B cell (primary cell): ENCODE data around the gene GBP4. TPM values are rescaled to one million over a fixed set of nuclear protein-coding genes. Genes with fewer than 3 reads are reported as not detected.

ENCODE experiments used
- ATAC-seq: fragments of 200-7000 bp; cut with Tn5 transposase; one replicate; pipeline ENCODE4 v1.10.0; 2021; ENCODE audit warnings: low read depth, mild to moderate bottlenecking, moderate number of reproducible peaks, moderate library complexity
- CTCF ChIA-PET: fragments of 350-600 bp; sonication (Branson Sonifier 250); formaldehyde crosslinking; loops from one replicate; lab custom pipeline; 2021; ENCODE audit warnings: antibody characterized with exemption, inconsistent platforms; lab: Charles Lee
- POLR2A ChIA-PET: fragments of 350-600 bp; sonication (Branson Sonifier 250); formaldehyde crosslinking; loops from one replicate; lab custom pipeline; 2021; ENCODE audit warnings: antibody characterized with exemption; lab: Charles Lee
- DNase-seq: peaks from one replicate; pipeline ENCODE4 v3.0.0; 2013
- H2AFZ ChIP-seq: 2 replicates; pipeline ENCODE4 v1.6.1; 2012; ENCODE audit warnings: mild to moderate bottlenecking, low read depth, low read length; ENCODE audit not compliant: insufficient read depth, poor library complexity, severe bottlenecking
- H3K27ac ChIP-seq, 2 donors: 1 replicate in 1 of 2; 2 replicates in 1 of 2; pipeline ENCODE4 v1.5.1; 2012 to 2013; ENCODE audit warnings: low read length in 2 of 2, mild to moderate bottlenecking in 2 of 2, moderate library complexity in 1 of 2
- H3K27me3 ChIP-seq, 4 experiments: fragments of 200-600 bp in 1 of 4; sonication (generic) in 1 of 4; replicated peaks in 1 of 4; 1 replicate in 2 of 4; 2 replicates in 2 of 4; pipeline versions ENCODE4 v1.6.1 to v1.7.0; 2013 to 2016; ENCODE audit warnings: low read length in 3 of 4, mild to moderate bottlenecking in 2 of 4, mixed read lengths in 1 of 4, moderate library complexity in 1 of 4; ENCODE audit not compliant: insufficient read depth in 4 of 4, control insufficient read depth in 3 of 4; ENCODE audit errors: control extremely low read depth in 1 of 4
- H3K36me3 ChIP-seq, 2 experiments: replicated peaks in 1 of 2; 1 replicate in 1 of 2; 2 replicates in 1 of 2; pipeline versions ENCODE4 v1.6.1 to v1.7.1; 2013; ENCODE audit warnings: low read length in 1 of 2; ENCODE audit not compliant: insufficient read depth in 2 of 2, control insufficient read depth in 1 of 2; ENCODE audit errors: control extremely low read depth in 1 of 2, extremely low read depth in 1 of 2
- H3K4me1 ChIP-seq, 2 donors: fragments of 200-600 bp in 1 of 2; sonication (generic) in 1 of 2; 1 replicate in 1 of 2; 2 replicates in 1 of 2; pipeline versions ENCODE4 v1.5.1 to v1.6.1; 2013 to 2017; ENCODE audit warnings: low read length in 2 of 2; ENCODE audit not compliant: control insufficient read depth in 2 of 2, insufficient read depth in 2 of 2
- H3K4me2 ChIP-seq: replicated peaks from 2 replicates; pipeline ENCODE3; 2012; ENCODE audit warnings: mild to moderate bottlenecking, low read depth, low read length; ENCODE audit not compliant: poor library complexity, severe bottlenecking
- H3K4me3 ChIP-seq, 5 experiments: fragments of 200-600 bp in 1 of 5; sonication (generic) in 1 of 5; 1 replicate in 3 of 5; 2 replicates in 2 of 5; pipeline versions ENCODE4 v1.5.1 to v1.7.0; 2011 to 2016; ENCODE audit warnings: low read length in 4 of 5, mild to moderate bottlenecking in 4 of 5, low read depth in 2 of 5, control low read depth in 1 of 5, moderate library complexity in 1 of 5; ENCODE audit not compliant: insufficient read depth in 1 of 5; ENCODE audit errors: control extremely low read depth in 1 of 5, extremely low read depth in 1 of 5
- H3K79me2 ChIP-seq: fragments of 200-600 bp; sonication (generic); one replicate; pipeline ENCODE4 v1.6.0; 2016; ENCODE audit warnings: low read length; ENCODE audit not compliant: control insufficient read depth, insufficient read depth
- H3K9ac ChIP-seq: fragments of 200-600 bp; sonication (generic); 2 replicates; pipeline ENCODE4 v1.6.1; 2017; ENCODE audit warnings: mild to moderate bottlenecking, low read length, moderate library complexity
- H3K9me3 ChIP-seq, 3 donors: one replicate each; pipeline versions ENCODE4 v1.6.1 to v1.7.1; 2013; ENCODE audit warnings: low read length in 2 of 3; ENCODE audit not compliant: control insufficient read depth in 2 of 3, insufficient read depth in 1 of 3; ENCODE audit errors: control extremely low read depth in 1 of 3
- H4K20me1 ChIP-seq: 2 replicates; pipeline ENCODE4 v1.6.0; 2012; ENCODE audit warnings: mild to moderate bottlenecking, low read length; ENCODE audit not compliant: insufficient read depth, control insufficient read depth, poor library complexity, severe bottlenecking
- H3K27ac Mint-ChIP-seq: one replicate; pipeline ENCODE4 v1.8.0; 2021; ENCODE audit warnings: mixed read lengths
- H3K27me3 Mint-ChIP-seq: one replicate; pipeline ENCODE4 v1.8.0; 2021; ENCODE audit warnings: mixed read lengths
- H3K4me1 Mint-ChIP-seq: one replicate; pipeline ENCODE4 v1.8.0; 2021; ENCODE audit warnings: mixed read lengths
- H3K4me3 Mint-ChIP-seq: one replicate; pipeline ENCODE4 v1.8.0; 2021; ENCODE audit warnings: mixed read lengths
- H3K9me3 Mint-ChIP-seq: one replicate; pipeline ENCODE4 v1.8.0; 2022; ENCODE audit warnings: mixed read lengths; ENCODE audit not compliant: insufficient read depth
- EZH2 ChIP-seq: IDR thresholded peaks from 2 replicates; pipeline ENCODE4 v1.6.1; 2012; ENCODE audit warnings: borderline replicate concordance, low read depth, mild to moderate bottlenecking, moderate library complexity, low read length; ENCODE audit not compliant: insufficient read depth, poor library complexity, severe bottlenecking
- WGBS: methylation state at CpG from one replicate; pipeline ENCODE4 v1.1.5; 2013; ENCODE audit warnings: missing lambda C conversion rate; ENCODE audit not compliant: insufficient coverage; 5-methylcytosine and 5-hydroxymethylcytosine counted together
- intact Hi-C: fragments of 100-400 bp; cut with micrococcal nuclease; formaldehyde crosslinking; loops from one replicate; pipeline ENCODE4 v1.10.0; 2022
- polyA plus RNA-seq: library from polyadenylated mRNA; depleted of rRNA; stranded (reverse); fragments of >200 nt; gene quantifications from 2 replicates; pipeline ENCODE4 v1.2.3, GENCODE V29; 2012
- total RNA-seq, 2 donors: library from RNA; stranded (reverse); fragments of 120-200 nt in 1 of 2; gene quantifications; 1 replicate in 1 of 2; 2 replicates in 1 of 2; pipeline versions ENCODE4 v1.2.3 to v1.2.4, GENCODE V29; 2013 to 2022
- TF ChIP-seq, protein P1 (sequence below): fragments of 200-600 bp; IDR thresholded peaks from one replicate; pipeline ENCODE4 v1.8.0; 2022; ENCODE audit warnings: antibody characterized with exemption, mild to moderate bottlenecking

Gene GBP4
- total and polyA plus RNA-seq, 2 donors (not counting 1 experiment from before 2014, with no cell fraction given), result 12.4 to 43.9 TPM

DNA sequence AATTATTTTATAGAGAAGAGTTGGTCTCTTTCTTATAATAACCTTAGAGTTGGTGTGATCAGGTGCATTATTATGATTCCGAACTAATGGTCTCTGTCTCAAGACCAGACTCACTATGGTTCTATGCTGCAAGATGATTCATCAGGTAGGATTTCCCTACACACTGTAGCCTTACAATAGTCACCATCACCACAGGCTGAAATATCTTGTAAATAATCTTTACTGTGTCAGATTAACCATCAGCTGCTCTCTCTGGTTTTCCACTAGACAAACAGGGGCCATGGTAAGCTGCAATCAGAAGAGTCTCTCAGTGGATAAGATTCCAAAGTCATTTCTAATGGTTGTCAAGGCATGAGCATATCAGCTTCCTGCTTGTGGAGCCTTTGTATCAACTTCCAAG lies 4.4 kb upstream of the GBP4 start:
- Mint-ChIP-seq H3K4me3 (no peak overlapping the region), H3K9me3 (peaks cover 13% of the 10 kb centered on the region), H3K4me1 (peaks cover 25% of the 10 kb centered on the region), H3K27ac (no peak overlapping the region), H3K27me3 (no peaks in the 10 kb centered on the region)
- no peaks in the 10 kb centered on the region for H4K20me1 ChIP-seq
- H3K4me2 ChIP-seq, result no peak overlapping the region
- peaks cover 5 to 22% (median 10%) of the 10 kb centered on the region in 3 donors for H3K9me3 ChIP-seq
- H3K27ac ChIP-seq, result no peak overlapping the region
- TF ChIP-seq EZH2, result no peak
- TF ChIP-seq, protein P1, sequence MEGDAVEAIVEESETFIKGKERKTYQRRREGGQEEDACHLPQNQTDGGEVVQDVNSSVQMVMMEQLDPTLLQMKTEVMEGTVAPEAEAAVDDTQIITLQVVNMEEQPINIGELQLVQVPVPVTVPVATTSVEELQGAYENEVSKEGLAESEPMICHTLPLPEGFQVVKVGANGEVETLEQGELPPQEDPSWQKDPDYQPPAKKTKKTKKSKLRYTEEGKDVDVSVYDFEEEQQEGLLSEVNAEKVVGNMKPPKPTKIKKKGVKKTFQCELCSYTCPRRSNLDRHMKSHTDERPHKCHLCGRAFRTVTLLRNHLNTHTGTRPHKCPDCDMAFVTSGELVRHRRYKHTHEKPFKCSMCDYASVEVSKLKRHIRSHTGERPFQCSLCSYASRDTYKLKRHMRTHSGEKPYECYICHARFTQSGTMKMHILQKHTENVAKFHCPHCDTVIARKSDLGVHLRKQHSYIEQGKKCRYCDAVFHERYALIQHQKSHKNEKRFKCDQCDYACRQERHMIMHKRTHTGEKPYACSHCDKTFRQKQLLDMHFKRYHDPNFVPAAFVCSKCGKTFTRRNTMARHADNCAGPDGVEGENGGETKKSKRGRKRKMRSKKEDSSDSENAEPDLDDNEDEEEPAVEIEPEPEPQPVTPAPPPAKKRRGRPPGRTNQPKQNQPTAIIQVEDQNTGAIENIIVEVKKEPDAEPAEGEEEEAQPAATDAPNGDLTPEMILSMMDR, result no peak
- ATAC-seq, result no peak
- H3K4me1 ChIP-seq, result peaks cover 20 to 22% of the 10 kb centered on the region in 2 donors
- CTCF ChIA-PET, result interaction anchor here (0.8 to 1.3 kb wide), 2 partner anchors 117 to 219 kb away, joined by 3 to 4 read pairs; no protein-coding TSS in a partner anchor
- POLR2A ChIA-PET, result no interaction called here
- H3K27me3 ChIP-seq, result no peaks in the 10 kb centered on the region
- H3K4me3 ChIP-seq, result no peak overlapping the region
- H2AFZ ChIP-seq, result no peak overlapping the region
- WGBS, result no CpG with 5 or more reads among the region's 1 CpG
- no peaks in the 10 kb centered on the region for H3K36me3 ChIP-seq
- no peak overlapping the region for H3K9ac ChIP-seq
- DNase-seq, result no peak
- peaks cover 11% of the 10 kb centered on the region for H3K79me2 ChIP-seq
- intact Hi-C loops, result no loop called here

DNA sequence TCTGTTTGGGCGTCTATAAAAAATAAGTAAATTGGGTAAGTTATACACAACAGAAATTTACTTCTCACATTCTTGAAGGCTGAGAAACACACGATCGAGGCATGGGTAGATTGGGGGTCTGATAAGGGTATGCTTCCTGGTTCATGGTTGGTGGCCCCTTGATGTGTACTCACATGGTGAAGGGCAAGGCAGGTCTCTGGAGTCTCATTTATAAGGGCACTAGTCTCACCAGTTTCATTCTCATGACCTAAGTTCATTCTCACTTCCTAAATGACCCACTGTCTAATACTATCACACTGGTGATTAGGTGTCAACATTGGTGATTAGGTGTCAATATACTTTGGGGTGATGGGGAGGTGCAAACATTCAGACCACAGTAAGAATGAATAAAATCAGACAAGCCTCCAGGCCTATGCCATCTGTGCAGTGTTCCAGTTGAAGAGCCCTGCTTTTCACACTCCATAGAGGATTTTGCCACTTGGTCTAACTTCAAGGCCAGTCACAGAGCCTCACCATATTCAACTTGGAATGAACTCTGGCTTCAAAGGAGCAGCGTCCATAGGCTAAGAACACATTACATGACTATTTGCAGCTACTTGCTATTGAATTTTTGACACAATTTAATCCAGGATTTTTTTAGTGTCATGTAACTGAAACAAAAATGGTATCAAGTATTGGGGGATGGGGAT lies 2.5 kb upstream of the GBP4 start:
- Histone ChIP-seq H3K4me1 (peaks cover 28 to 30% of the 10 kb centered on the region in 2 donors), H3K79me2 (peaks cover 22% of the 10 kb centered on the region), H4K20me1 (no peaks in the 10 kb centered on the region), H3K9me3 (peaks cover 4 to 17% (median 10%) of the 10 kb centered on the region in 3 donors), H3K27me3 (no peaks in the 10 kb centered on the region), H3K36me3 (no peaks in the 10 kb centered on the region), H2AFZ (no peak overlapping the region), H3K9ac (peak overlapping the region; percentile 83), H3K27ac (peak overlapping the region; percentile 63 to 85), H3K4me2 (peak overlapping the region; percentile 79), H3K4me3 (peak overlapping the region in 1 of 5 experiments; percentile 7)
- 50% methylated on average over 2 of the region's 4 CpGs for WGBS
- intact Hi-C loops, result loop anchor here (2.0 kb wide), 2 partner anchors 74 to 158 kb away; partner anchors contain the start of gene GBP2
- Mint-ChIP-seq H3K27ac (peak overlapping the region; percentile 88), H3K9me3 (peaks cover 7% of the 10 kb centered on the region), H3K27me3 (no peaks in the 10 kb centered on the region), H3K4me3 (peak overlapping the region; percentile 79), H3K4me1 (peaks cover 38% of the 10 kb centered on the region)
- no peak for TF ChIP-seq EZH2
- TF ChIP-seq, protein P1, result no peak
- POLR2A ChIA-PET, result no interaction called here
- DNase-seq (peak; percentile 51), ATAC-seq (peak; percentile 71)
- CTCF ChIA-PET, result no interaction called here
